ENCODE data around the gene SPRED3.
"Not testable (repeated sequence)": the region's sequence is repeated elsewhere in the genome, so short reads cannot be mapped to it uniquely, and the experiment has no call there.

The SPRED3 gene

DNA sequence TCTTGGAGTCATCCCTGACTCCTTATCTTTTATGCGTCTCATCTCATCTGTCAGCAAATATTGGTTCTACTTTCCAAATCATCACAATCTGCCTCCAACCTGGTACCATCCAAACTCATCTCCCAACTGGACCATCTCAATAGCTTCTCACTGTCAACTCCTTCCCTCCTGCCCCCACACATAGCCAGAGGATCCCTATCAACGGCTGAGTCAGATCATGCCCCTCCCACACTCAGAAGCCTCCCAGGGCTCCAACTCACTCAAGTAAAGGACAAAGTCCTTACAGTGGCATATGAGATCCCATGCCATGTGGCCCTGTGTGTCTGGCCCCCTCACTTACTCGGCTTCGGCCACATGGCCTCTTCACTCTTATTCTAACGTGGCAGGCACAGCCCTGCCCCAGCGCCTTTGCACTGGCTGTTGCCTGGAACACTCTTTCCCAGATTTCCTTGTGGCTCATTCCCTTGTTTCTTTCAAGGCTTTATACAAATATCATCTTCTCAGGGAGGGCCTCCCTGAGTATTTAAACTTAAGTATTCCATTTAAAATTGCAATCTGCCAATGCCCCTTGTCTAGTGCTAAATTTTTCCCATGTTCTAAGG, 4.3 kb downstream of the SPRED3 start:
- DNase-seq = no peak

DNA sequence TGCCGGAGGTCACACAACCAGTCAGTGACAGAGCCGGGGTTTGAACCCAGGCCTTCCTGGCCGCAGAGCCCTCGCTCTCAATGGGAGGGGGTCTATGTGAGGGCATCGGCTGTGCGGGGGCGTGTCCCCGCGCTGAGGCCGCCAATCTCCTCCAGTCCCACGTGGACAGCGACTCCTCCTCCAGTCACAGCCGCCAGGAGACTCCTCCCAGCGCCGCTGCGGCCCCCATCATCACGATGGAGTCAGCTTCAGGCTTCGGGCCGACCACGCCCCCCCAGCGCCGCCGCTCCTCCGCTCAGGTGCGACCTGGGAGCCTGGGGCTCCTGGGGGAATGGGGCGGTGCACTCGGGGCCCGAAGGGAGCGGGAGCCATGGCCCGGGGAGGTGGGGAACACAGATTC, 6.0 kb downstream of the SPRED3 start:
- no peak for DNase-seq

DNA sequence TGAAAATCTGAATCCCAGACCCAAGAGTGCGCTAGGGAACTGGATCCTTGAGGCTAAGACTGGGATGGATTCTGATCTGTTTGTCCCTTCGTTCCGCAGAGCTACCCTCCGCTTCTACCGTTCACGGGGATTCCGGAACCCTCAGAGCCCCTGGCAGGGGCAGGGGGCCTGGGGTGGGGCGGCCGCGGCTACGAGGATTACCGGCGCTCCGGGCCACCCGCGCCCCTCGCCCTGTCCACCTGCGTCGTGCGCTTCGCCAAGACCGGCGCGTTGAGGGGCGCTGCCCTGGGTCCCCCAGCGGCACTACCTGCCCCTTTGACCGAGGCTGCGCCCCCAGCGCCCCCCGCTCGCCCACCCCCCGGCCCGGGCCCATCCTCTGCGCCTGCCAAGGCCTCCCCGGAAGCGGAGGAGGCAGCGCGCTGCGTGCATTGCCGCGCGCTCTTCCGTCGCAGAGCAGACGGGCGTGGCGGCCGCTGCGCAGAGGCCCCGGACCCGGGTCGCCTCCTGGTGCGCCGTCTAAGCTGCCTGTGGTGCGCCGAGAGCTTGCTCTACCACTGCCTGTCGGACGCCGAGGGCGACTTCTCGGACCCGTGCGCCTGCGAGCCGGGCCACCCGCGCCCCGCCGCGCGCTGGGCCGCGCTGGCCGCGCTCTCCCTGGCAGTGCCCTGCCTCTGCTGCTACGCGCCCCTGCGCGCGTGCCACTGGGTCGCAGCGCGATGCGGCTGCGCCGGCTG, 7.1 kb downstream of the SPRED3 start:
- no peak for DNase-seq

DNA sequence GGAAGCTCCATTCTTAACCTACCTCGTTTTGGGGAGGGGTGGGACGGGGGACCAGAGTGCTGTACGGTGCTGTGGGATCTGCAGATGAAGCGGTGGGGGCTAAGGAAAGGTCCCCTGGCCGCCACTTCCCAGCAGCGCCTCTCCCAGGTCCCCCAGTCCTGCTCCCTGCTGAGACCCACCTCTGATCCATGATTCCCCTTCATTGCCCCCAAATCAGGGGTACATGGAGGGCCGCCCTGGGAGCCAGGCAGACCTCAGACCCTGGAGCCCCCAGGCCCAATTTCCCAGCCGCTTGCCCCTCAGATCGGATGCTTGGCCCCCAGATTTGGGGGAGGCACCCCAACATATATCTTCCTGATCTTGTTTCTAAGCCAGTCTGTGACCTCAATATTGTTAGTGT, 10.6 kb downstream of the SPRED3 start:
- no peak for DNase-seq

DNA sequence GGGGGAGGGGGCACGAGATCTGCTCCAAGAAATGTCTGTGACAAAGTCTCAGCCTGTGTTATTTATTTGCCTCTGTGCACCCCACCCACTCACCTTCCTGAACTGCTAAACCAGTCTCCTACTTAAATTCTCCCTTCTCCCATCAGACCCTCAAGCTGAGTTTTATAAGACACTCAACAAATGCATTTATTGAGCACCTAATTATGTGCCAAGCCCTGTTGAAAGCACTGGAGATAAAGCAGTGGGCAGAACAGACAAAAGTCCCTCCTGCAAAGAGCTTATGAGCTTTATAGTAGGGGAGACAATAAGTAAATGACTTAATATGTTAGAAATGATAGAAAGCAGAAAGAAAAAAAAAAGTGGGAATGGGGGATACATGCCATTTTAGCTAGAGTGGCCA, 11.0 kb downstream of the SPRED3 start:
- DNase-seq = no peak

DNA sequence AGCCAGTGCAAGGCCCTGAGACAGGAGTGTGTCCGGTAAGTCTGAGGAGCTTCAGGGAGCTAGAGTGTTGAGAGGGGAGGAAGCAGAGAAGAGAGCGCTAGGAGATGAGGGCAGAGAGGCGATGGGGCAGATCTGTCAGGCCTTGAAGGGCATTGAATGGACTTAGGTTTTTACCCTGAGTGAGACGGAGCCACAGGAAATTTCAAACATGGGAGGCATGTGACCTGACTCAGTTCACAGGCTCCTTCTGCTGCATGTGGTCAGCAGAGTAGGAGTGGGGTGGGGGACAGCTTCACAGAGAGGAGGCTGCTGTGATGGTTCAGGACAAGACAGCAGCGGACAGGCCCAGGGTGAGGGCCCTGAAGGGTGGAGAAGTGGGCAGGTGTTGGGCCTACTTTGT, 11.9 kb downstream of the SPRED3 start:
- DNase-seq = no peak

DNA sequence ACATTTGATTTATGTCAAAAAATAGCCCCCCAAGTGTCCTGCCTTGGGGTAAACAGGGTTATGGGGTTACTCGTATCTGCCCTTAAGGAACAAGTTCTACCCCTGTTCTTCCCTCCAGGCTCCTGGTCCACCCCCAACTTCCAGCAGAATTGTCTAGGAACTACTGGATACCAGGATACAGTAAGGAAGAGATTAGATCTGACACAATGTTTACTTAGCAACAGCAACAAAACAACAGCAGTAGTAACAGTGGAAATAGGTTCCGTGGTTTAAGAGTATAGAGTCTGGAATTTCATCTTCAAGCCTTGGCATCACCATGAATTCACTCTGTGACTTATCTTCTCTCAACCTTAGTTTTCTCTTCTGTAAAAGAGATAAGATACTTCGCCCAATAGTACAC, 12.7 kb downstream of the SPRED3 start:
- peak in 1 of 2 experiments; percentile 40 for DNase-seq

DNA sequence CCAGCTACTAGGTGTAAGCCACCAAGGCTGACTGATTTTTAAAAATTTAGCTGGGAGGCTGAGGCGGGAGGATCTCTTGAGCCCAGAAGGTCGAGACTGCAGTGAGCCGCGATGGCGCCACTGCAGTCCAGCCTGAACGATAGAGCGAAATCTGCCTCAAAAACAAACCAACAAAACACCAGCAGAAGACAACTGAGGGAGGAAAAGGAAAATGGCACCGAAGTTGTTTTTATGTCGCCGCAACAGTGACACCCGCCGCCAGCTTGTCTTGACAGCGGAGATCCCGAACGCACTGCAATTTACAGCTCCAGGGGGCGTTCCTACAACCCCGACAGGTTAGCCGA, 14.1 kb downstream of the SPRED3 start:
- DNase-seq = no peak

DNA sequence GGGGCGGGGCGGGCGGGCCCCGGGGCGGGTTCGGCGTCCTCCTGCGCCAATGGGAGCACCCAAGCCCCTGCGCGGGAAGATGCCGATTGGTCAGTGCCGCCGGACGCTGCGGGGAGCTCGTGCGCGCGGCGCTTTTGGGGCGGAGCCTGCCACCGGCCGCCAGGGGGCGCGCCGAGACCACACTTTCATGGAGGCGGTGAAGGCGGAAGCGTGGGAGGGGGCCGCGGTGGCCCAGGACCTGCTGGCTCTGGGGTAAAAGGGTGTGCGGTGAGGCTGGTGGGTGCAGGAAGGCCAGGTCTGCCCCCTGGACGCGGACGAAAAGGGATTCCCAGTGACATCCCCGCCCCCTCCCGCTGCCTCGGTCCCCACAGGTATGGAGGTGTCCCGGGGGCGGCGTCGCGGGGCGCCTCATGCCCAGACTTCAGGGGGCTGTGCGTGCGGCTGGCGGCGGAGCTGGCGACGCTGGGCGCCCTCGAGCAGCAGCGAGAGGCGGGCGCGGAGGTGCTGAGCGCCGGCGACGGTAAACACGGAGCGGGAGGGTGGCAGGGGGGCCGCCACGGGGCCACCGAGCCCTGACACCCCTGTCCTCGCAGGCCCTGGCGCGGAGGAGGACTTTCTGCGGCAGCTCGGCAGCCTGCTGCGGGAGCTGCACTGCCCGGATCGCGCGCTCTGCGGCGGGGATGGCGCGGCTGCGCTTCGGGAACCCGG, 14.6 kb downstream of the SPRED3 start, which contains the start of gene FAM98C:
FAM98C (plus strand) TSS at position 127 of the 708 bp plus-strand sequence; CDS start at position 188, 61 bp downstream.
- DNase-seq = peak; percentile 82 to 90

DNA sequence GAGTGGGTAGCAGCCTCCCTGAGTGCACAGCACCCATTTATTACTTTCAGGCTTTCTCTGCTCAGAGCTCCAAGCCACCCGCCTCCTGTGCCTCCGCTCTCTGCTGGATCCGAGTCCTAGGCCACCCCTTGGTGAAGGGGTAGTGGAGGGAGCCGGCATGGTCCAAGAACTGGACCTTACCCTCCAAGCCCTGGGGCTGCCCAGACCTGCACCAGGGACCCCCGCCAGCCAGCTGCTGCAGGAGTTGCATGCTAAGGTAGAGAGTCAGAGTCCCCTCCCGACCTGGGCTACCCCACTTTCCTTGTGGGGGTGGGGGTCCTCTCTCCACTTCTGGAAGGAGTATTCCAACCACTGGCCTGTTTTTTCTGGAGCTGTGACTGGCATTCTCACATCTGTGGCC, 16.4 kb downstream of the SPRED3 start:
- DNase-seq = no peak

DNA sequence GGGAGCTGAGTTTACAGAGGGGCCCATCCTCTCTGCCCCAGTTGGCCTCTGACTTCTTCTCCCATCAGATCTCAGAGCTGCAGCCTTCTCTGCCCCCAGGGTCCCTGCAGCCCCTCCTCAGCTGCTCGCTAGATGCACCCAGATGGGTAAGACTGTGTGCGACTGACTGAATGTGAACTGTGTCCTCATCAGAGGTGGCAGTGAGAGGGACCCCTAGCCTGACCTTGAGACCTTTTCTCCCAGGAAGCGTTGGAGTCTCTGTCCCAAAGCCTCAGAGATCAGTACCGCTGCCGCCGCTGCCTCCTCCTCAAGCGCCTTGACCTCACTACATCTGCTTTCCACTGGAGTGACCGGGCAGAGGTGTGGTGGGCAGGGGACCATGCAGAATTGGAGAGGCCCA, 16.8 kb downstream of the SPRED3 start:
- DNase-seq = no peak

DNA sequence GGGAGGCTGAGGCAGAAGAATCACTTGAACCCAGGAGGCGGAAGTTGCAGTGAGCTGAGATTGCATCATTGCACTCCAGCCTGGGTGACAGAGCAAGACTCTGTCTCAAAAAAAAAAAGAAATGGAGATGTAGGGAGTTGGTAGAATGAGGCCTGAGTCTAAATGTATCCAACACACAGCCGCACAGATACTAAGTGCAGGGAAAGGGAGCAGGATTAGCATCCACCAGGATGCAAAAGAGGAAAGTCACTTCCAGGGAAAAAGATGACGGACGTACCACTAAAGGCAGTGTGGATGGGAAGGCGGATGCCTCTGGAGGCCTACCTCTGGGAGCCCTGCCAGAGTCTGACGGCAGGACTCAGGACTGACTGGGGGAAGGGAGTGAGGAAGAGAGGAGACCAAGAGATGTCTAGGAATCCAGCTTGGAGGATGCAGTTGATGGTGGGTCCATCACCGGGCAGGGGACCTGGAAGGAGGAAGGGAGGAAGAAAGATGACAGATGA, 21.2 kb downstream of the SPRED3 start:
- DNase-seq = no peak

DNA sequence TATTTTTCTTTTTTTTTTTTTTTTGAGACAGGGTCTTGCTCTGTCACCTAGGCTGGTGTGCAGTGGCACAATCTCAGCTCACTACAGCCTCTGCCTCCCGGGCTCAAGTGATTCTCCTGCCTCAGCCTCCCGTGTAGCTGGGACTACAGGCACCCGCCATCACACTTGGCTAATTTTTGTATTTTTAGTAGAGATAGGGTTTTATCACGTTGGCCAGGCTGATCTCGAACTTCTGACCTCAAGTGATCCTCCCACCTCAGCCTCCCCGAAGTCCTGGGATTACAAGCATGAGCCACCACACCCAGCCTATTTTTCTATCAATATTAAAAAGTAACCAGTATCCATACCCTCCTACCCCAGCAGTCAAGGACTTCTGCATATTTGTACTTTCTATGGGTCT, 21.9 kb downstream of the SPRED3 start:
- DNase-seq = not testable (repeated sequence)

DNA sequence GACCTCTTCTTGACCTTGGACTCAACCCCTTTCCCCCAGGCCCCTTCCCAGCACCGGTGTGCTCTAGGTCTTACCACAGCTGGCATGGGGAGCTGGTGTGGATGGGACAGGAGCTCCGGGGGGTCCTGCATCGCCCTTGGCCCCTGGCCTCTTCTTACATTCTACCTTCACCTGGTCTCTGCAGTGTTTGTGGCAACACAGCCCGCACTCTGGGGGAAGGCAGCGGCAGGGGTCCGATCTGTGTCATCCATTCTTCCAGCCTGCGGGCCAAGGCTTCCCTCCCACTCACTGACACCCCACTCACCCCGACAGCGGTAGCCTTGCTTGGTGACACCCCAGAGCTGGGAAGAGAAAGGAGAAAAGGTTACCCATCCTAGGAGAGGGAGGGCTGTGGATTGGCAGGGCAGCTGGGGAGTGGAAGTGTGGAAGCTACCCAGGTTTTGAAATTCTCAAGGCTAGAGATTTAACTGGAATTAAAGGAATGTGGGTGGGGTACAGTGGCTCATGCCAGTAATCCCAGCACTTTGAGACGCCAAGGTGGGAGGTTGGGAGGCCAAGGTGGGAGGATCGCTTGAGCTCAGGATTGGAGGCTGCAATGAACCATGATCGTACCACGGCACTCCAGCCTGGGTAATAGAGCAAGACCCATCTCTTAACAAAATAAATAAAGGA, 22.7 kb downstream of the SPRED3 start:
- no peak for DNase-seq

DNA sequence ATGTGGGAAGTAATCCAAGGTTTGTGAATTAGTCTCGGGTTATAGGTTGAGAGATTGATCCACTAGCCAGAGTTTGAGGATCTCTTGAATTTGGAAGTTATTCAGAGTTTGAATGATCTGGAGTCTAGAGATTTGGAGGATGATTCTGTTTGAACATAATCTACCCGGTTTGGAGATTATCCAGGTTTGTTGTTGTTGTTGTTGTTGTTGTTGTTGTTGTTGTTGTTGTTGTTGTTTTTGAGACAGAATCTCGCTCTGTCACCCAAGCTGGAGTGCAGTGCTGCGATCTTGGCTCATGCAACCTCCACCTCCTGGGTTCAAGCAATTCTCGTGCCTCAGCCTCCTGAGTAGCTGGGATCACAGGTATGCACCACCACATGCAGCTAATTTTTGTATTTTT, 23.4 kb downstream of the SPRED3 start:
- DNase-seq = not testable (repeated sequence)

DNA sequence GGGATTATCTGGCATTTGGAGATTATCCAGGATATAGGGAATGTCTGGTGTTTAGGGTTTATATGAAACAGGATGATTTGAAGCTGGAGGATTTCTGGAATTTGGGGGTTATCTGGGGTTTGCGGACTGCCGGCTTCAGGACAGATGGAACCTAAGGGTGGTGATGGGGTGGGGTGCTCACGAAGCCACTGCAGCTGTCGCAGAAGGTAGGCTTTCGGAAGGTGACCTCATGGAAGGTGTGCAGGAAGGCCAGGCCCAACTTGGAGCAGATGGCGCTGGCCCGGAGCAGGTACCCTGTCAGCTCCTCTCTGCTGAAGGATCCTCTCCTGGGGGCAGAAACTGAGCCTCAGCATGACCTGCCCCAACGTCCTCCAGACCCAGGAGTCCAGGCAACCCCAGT, 24.0 kb downstream of the SPRED3 start:
- DNase-seq = no peak

DNA sequence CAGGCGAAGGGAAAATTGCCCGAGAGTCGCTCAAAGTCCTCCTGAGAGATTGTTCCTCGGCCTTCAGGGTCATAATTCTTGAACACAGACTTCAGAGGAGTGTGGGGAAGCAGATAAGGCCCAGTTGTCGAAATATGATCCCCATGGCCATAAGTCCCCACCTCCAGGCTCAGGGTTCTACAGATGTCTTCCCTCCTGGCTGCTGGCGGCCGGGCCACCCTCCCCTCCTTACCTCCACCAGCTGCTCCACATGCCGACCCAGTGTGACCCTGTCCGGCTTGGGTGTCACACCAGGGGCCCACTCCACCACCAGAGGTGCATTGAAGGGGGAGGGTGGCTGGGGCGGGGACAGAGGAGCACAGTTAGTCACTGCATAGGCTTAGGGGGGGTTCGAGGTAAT, 24.5 kb downstream of the SPRED3 start:
- no peak for DNase-seq

DNA sequence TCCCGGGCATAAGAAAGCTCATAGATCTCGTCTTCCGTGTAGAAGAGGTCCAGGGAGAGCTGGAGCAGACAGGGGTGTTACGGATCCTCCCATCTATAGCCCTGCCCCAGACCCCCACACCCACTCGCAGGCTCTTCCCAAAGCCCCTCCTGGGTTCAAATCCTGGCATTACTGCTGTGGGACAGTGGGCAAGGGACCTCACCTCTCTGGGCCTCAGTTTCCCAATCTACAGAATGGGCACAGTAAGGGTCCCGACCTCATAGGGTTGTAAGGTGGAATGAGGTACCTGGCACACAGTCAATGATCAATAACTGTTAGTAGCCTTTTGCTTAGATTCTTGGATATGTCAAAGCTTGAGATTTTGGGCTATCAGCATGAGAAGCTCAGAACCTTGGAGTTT, 24.9 kb downstream of the SPRED3 start:
- no peak for DNase-seq

DNA sequence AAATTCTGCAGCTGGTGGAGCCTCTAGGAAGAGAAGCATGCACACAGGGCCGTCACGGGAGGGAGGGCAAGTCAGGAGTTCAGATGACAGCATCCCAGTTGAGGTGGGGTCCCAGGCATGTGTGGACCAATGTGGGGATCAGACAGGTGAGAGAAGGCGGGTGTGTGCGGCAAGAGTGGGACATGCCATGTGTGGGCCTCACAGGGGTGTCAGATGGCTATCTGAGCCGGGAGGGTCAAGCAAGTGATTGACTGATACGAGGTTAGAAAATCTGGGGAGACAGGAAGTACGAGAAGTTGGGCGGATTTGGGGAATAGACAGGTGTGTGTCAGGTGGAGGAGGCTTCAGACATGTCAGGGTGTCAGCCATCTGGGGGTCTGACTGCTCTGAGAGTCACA, 28.6 kb downstream of the SPRED3 start:
- no peak for DNase-seq

DNA sequence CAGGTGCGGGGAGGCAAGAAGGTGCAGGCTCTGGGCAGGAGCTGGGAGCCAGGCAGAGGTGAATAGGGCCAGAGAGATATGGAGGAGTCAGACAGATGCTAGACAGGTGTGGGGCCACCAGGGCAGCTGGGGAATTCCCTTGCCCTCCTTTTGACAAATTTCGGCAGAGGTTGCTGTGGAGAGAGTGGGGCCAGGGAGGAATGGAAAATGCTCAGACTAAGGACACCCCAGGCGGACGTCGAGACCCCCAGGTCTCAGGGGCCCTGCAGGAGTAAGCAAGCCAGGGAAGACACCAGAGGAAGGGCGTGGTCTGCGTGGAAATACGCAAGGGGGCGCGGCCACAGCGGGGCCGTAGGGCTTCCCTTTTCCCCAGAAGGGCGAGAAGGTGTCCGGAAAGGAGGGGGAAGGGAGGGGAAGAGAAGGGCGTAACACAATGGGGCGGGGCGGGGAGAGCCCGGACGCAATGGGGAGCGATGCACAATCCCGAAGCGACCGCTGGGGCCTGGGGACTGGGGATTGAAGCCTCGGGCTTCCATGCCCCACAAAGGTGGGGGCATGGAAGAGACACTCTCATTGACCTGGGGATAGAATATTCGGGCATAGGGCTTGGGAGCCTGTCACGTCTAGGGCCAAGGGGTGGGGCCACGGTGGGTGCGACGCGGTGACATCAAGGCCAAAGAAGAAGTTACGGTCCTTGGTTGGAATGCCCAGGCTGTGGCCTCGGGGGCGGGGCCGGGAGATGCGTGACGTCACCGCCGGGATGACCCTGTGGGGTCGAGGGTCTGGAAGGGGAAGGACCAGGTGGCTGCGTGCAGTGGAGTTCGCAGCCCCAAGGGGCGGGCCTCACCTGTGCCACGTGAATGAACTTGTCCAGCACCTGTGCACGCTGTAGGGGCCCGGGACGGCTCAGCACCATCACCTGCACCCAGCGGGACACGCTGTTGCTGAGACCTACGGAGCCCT, 29.3 kb downstream of the SPRED3 start:
- DNase-seq = no peak

DNA sequence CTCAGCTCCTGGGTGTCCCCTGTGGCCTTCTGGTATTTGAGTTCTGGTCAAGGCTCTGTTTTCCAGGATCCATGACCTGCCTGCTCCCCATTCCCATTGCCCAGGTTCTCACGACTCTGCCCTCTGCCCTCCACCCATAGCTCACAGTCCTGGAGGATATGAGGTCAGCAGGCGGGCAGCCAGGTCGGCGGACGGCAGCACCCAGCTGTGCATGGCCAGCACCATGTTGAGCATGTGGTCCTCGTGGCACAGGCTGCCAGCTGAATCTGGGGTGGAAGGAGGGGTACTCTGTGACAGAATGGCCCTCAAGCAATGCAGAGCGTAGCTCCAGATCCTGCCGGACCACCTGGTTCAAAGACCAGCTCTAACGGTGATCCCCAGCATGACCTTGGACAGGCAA, 32.4 kb downstream of the SPRED3 start:
- no peak for DNase-seq

DNA sequence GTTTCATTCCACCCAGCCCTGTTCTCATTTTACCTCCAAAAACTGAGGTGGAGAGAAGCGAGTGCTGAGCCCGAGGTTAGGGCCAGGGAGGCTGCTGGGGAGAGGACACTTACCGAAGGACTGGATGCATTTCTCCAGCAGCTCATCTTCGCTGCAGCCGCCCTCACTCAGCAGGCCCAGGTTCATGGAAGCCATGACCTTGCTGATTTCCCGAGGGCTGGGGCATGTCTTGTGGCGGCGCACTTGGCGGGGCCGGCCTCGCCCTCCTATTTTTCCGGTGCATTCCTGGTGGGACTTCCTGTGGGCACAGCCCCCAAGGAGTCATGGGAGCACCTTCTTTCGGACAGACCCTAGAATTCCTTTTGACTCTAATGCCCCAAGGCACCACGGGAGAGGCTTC, 33.4 kb downstream of the SPRED3 start:
- DNase-seq = no peak

All from SW 1271 (cell line).